GM23338 (cell line): ENCODE measurements around the gene ZGRF1. TPM values are rescaled to one million over a fixed set of nuclear protein-coding genes. Genes with fewer than 3 reads are reported as not detected.

Source experiments
- ATAC-seq: fragments of 200-7000 bp; cut with Tn5 transposase; 3 replicates; pipeline ENCODE4 v1.9.1; 2020
- DNase-seq: peaks from one replicate; pipeline ENCODE4 v3.0.0-alpha.2; 2015; ENCODE audit warnings: low spot score
- H2AFZ ChIP-seq: fragments of 200-600 bp; sonication (generic); 2 replicates; pipeline ENCODE4 v1.8.0; 2016; ENCODE audit warnings: antibody characterized with exemption, mild to moderate bottlenecking, moderate library complexity
- H3F3A ChIP-seq: fragments of 200-600 bp; sonication (generic); replicated peaks from 2 replicates; pipeline ENCODE4 v1.8.0; 2017; ENCODE audit warnings: antibody characterized with exemption, mixed run types, low read depth
- H3K27ac ChIP-seq: fragments of 200-600 bp; sonication (generic); 2 replicates; pipeline ENCODE4 v1.6.1; 2016; ENCODE audit warnings: low read depth
- H3K27me3 ChIP-seq: fragments of 200-600 bp; sonication (generic); 2 replicates; pipeline ENCODE4 v1.8.0; 2016; ENCODE audit warnings: mild to moderate bottlenecking, mixed run types, moderate library complexity; ENCODE audit not compliant: insufficient read depth
- H3K36me3 ChIP-seq: fragments of 200-600 bp; sonication (generic); 2 replicates; pipeline ENCODE4 v1.8.0; 2016; ENCODE audit warnings: mild to moderate bottlenecking; ENCODE audit not compliant: insufficient read depth
- H3K4me1 ChIP-seq: fragments of 200-600 bp; sonication (generic); 2 replicates; pipeline ENCODE4 v1.8.0; 2016; ENCODE audit warnings: mild to moderate bottlenecking, moderate library complexity; ENCODE audit not compliant: insufficient read depth
- H3K4me2 ChIP-seq: fragments of 200-600 bp; sonication (generic); 2 replicates; pipeline ENCODE4 v1.7.1; 2017; ENCODE audit warnings: mixed run types
- H3K4me3 ChIP-seq: fragments of 200-600 bp; sonication (generic); 2 replicates; pipeline ENCODE4 v1.6.1; 2016; ENCODE audit warnings: mixed run types
- H3K79me2 ChIP-seq: fragments of 200-600 bp; sonication (generic); replicated peaks from 2 replicates; pipeline ENCODE4 v1.8.0; 2017; ENCODE audit warnings: mild to moderate bottlenecking; ENCODE audit not compliant: insufficient read depth
- H3K9me2 ChIP-seq: fragments of 200-600 bp; sonication (generic); 2 replicates; pipeline ENCODE4 v1.8.0; 2017; ENCODE audit not compliant: insufficient read depth
- H4K20me1 ChIP-seq: fragments of 200-600 bp; sonication (generic); replicated peaks from 2 replicates; pipeline ENCODE4 v1.8.0; 2017; ENCODE audit warnings: mild to moderate bottlenecking; ENCODE audit not compliant: insufficient read depth
- H3K27ac Mint-ChIP-seq: 2 replicates; pipeline ENCODE4 v1.8.0; 2020; ENCODE audit warnings: inconsistent platforms, mild to moderate bottlenecking, moderate library complexity, mixed read lengths
- H3K27me3 Mint-ChIP-seq: 3 replicates; pipeline ENCODE4 v1.8.0; 2022; ENCODE audit warnings: low read depth, mild to moderate bottlenecking, moderate library complexity, mixed read lengths, inconsistent platforms; ENCODE audit not compliant: insufficient read depth, poor library complexity
- H3K36me3 Mint-ChIP-seq: 3 replicates; pipeline ENCODE4 v1.8.0; 2021; ENCODE audit warnings: low read depth, mild to moderate bottlenecking, inconsistent platforms, moderate library complexity, mixed read lengths
- H3K4me1 Mint-ChIP-seq: 3 replicates; pipeline ENCODE4 v1.8.0; 2020; ENCODE audit warnings: mild to moderate bottlenecking, inconsistent platforms, mixed read lengths
- H3K4me3 Mint-ChIP-seq: 3 replicates; pipeline ENCODE4 v1.8.0; 2021; ENCODE audit warnings: moderate library complexity, mild to moderate bottlenecking, inconsistent platforms, mixed read lengths
- H3K9me3 Mint-ChIP-seq: 3 replicates; pipeline ENCODE4 v1.8.0; 2020; ENCODE audit warnings: moderate library complexity, mild to moderate bottlenecking, inconsistent platforms, mixed read lengths
- CREB1 ChIP-seq: fragments of 250-450 bp; sonication (Bioruptor Pico); IDR thresholded peaks from 2 replicates; pipeline ENCODE4 v1.5.0; 2020; ENCODE audit warnings: low read depth, mild to moderate bottlenecking, moderate library complexity
- JUNB ChIP-seq: IDR thresholded peaks from one replicate; pipeline ENCODE4 v1.6.1; 2016; ENCODE audit warnings: antibody characterized with exemption; ENCODE audit not compliant: unreplicated experiment
- POLR2AphosphoS5 ChIP-seq: IDR thresholded peaks from 2 replicates; pipeline ENCODE4 v1.6.1; 2016; ENCODE audit warnings: antibody characterized with exemption, low read depth
- STAT1 ChIP-seq: IDR thresholded peaks from one replicate; pipeline ENCODE4 v1.6.1; 2016; ENCODE audit warnings: antibody characterized with exemption; ENCODE audit not compliant: unreplicated experiment
- ZNF331 ChIP-seq: fragments of 250-450 bp; sonication (Bioruptor Pico); IDR thresholded peaks from 2 replicates; pipeline ENCODE4 v1.5.0; 2020; ENCODE audit warnings: low read depth, mild to moderate bottlenecking, moderate library complexity
- polyA plus RNA-seq: library from polyadenylated mRNA; unstranded; fragments of >200 nt; fragmentation: Nextera tagmentation; extraction: Ambion mirVana; gene quantifications from 2 replicates; pipeline ENCODE4 v1.2.1, GENCODE V29; 2016
- total RNA-seq: library from RNA; depleted of rRNA; stranded (reverse); fragments of >200 nt; shearing (Covaris generic); gene quantifications from 2 replicates; pipeline ENCODE4 v1.2.3, GENCODE V29; 2014
- TF ChIP-seq, protein P1 (sequence below), 2 experiments: fragments of 200-600 bp in 1 of 2; sonication (generic) in 1 of 2; conservative IDR thresholded peaks; 2 replicates each; pipeline versions ENCODE4 v1.5.1 to v1.6.1; 2016 to 2017; ENCODE audit warnings: antibody characterized with exemption in 2 of 2, low read depth in 2 of 2, mild to moderate bottlenecking in 2 of 2, moderate library complexity in 1 of 2
- TF ChIP-seq, protein P2 (sequence below): IDR thresholded peaks from one replicate; pipeline ENCODE4 v1.6.1; 2018; ENCODE audit warnings: antibody characterized with exemption; ENCODE audit not compliant: unreplicated experiment
- TF ChIP-seq, protein P3 (sequence below): fragments of 250-450 bp; sonication (Bioruptor Pico); IDR thresholded peaks from 2 replicates; pipeline ENCODE4 v1.5.0; 2020; ENCODE audit warnings: mild to moderate bottlenecking, moderate library complexity

Gene ZGRF1
- total and polyA plus RNA-seq, 2 experiments from 2014 or later: 41.7 to 62.6 TPM

- TF ChIP-seq, protein P1, sequence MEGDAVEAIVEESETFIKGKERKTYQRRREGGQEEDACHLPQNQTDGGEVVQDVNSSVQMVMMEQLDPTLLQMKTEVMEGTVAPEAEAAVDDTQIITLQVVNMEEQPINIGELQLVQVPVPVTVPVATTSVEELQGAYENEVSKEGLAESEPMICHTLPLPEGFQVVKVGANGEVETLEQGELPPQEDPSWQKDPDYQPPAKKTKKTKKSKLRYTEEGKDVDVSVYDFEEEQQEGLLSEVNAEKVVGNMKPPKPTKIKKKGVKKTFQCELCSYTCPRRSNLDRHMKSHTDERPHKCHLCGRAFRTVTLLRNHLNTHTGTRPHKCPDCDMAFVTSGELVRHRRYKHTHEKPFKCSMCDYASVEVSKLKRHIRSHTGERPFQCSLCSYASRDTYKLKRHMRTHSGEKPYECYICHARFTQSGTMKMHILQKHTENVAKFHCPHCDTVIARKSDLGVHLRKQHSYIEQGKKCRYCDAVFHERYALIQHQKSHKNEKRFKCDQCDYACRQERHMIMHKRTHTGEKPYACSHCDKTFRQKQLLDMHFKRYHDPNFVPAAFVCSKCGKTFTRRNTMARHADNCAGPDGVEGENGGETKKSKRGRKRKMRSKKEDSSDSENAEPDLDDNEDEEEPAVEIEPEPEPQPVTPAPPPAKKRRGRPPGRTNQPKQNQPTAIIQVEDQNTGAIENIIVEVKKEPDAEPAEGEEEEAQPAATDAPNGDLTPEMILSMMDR (conservative IDR thresholded peaks at IDR 0.05; ENCODE audit: low read depth in 2 of 2): no peak
- TF ChIP-seq CREB1 (CRISPR knock-in tag) (no peak), ZNF331 (CRISPR knock-in tag) (no peak), STAT1 (no peak)
- TF ChIP-seq, protein P2, sequence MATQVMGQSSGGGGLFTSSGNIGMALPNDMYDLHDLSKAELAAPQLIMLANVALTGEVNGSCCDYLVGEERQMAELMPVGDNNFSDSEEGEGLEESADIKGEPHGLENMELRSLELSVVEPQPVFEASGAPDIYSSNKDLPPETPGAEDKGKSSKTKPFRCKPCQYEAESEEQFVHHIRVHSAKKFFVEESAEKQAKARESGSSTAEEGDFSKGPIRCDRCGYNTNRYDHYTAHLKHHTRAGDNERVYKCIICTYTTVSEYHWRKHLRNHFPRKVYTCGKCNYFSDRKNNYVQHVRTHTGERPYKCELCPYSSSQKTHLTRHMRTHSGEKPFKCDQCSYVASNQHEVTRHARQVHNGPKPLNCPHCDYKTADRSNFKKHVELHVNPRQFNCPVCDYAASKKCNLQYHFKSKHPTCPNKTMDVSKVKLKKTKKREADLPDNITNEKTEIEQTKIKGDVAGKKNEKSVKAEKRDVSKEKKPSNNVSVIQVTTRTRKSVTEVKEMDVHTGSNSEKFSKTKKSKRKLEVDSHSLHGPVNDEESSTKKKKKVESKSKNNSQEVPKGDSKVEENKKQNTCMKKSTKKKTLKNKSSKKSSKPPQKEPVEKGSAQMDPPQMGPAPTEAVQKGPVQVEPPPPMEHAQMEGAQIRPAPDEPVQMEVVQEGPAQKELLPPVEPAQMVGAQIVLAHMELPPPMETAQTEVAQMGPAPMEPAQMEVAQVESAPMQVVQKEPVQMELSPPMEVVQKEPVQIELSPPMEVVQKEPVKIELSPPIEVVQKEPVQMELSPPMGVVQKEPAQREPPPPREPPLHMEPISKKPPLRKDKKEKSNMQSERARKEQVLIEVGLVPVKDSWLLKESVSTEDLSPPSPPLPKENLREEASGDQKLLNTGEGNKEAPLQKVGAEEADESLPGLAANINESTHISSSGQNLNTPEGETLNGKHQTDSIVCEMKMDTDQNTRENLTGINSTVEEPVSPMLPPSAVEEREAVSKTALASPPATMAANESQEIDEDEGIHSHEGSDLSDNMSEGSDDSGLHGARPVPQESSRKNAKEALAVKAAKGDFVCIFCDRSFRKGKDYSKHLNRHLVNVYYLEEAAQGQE: no peak
Observed at GRCh38 chr4:112513971-112514646, 122.6 kb downstream of the ZGRF1 start (continued).

DNA sequence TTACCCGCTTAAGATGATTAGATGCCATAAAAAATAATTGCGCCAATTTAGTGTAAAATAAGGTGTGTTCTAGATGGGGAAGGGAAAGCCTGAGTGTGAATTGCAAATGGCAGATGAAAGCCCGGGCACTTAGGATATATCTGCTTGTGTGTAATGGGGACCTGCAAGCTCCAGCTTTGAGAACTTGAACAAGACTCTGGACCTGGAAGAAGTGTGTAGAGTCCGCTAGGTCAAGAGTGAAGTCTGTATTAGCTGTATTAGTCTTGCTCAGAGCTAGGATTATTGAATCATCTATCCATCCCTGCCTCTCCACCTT lies 124.9 kb downstream of the ZGRF1 start:
- H3K4me2 ChIP-seq: peak overlapping the region; percentile 84
- H3K27me3 Mint-ChIP-seq: peaks cover 99% of the 10 kb centered on the region

More for the DNA sequence above, 124.9 kb downstream of the ZGRF1 start:
- peaks cover 17% of the 10 kb centered on the region for H3F3A ChIP-seq
- TF ChIP-seq, protein P3, sequence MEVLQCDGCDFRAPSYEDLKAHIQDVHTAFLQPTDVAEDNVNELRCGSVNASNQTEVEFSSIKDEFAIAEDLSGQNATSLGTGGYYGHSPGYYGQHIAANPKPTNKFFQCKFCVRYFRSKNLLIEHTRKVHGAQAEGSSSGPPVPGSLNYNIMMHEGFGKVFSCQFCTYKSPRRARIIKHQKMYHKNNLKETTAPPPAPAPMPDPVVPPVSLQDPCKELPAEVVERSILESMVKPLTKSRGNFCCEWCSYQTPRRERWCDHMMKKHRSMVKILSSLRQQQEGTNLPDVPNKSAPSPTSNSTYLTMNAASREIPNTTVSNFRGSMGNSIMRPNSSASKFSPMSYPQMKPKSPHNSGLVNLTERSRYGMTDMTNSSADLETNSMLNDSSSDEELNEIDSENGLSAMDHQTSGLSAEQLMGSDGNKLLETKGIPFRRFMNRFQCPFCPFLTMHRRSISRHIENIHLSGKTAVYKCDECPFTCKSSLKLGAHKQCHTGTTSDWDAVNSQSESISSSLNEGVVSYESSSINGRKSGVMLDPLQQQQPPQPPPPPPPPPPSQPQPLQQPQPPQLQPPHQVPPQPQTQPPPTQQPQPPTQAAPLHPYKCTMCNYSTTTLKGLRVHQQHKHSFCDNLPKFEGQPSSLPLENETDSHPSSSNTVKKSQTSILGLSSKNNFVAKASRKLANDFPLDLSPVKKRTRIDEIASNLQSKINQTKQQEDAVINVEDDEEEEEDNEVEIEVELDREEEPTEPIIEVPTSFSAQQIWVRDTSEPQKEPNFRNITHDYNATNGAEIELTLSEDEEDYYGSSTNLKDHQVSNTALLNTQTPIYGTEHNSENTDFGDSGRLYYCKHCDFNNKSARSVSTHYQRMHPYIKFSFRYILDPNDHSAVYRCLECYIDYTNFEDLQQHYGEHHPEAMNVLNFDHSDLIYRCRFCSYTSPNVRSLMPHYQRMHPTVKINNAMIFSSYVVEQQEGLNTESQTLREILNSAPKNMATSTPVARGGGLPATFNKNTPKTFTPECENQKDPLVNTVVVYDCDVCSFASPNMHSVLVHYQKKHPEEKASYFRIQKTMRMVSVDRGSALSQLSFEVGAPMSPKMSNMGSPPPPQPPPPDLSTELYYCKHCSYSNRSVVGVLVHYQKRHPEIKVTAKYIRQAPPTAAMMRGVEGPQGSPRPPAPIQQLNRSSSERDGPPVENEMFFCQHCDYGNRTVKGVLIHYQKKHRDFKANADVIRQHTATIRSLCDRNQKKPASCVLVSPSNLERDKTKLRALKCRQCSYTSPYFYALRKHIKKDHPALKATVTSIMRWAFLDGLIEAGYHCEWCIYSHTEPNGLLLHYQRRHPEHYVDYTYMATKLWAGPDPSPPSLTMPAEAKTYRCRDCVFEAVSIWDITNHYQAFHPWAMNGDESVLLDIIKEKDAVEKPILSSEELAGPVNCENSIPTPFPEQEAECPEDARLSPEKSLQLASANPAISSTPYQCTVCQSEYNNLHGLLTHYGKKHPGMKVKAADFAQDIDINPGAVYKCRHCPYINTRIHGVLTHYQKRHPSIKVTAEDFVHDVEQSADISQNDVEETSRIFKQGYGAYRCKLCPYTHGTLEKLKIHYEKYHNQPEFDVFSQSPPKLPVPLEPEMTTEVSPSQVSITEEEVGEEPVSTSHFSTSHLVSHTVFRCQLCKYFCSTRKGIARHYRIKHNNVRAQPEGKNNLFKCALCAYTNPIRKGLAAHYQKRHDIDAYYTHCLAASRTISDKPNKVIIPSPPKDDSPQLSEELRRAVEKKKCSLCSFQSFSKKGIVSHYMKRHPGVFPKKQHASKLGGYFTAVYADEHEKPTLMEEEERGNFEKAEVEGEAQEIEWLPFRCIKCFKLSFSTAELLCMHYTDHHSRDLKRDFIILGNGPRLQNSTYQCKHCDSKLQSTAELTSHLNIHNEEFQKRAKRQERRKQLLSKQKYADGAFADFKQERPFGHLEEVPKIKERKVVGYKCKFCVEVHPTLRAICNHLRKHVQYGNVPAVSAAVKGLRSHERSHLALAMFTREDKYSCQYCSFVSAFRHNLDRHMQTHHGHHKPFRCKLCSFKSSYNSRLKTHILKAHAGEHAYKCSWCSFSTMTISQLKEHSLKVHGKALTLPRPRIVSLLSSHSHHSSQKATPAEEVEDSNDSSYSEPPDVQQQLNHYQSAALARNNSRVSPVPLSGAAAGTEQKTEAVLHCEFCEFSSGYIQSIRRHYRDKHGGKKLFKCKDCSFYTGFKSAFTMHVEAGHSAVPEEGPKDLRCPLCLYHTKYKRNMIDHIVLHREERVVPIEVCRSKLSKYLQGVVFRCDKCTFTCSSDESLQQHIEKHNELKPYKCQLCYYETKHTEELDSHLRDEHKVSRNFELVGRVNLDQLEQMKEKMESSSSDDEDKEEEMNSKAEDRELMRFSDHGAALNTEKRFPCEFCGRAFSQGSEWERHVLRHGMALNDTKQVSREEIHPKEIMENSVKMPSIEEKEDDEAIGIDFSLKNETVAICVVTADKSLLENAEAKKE (CRISPR knock-in tag): no peak
- TF ChIP-seq POLR2AphosphoS5 (no peak), JUNB (no peak)
- DNase-seq (no peak), ATAC-seq (no peak)
- H3K9me2 ChIP-seq: no peaks in the 10 kb centered on the region
- H3K4me3 Mint-ChIP-seq: peak overlapping the region; percentile 67
- H2AFZ ChIP-seq: no peak overlapping the region
- peaks cover 100% of the 10 kb centered on the region for H3K27me3 ChIP-seq
- peaks cover 47% of the 10 kb centered on the region for H3K4me1 Mint-ChIP-seq
- H3K36me3 ChIP-seq: no peaks in the 10 kb centered on the region
- H3K9me3 Mint-ChIP-seq: peaks cover 5% of the 10 kb centered on the region; the same call in 2 of the 3 replicates
- no peaks in the 10 kb centered on the region for H3K79me2 ChIP-seq
- H3K27ac ChIP-seq: no peak overlapping the region
- peaks cover 56% of the 10 kb centered on the region for H3K4me1 ChIP-seq
- H4K20me1 ChIP-seq: peaks cover 27% of the 10 kb centered on the region
- peak overlapping the region; percentile 55 for H3K4me3 ChIP-seq
- no peaks in the 10 kb centered on the region; the same call in 2 of the 3 replicates for H3K36me3 Mint-ChIP-seq
- H3K27ac Mint-ChIP-seq: no peak overlapping the region
